ENCODE data around the gene FAAP100. TPM values are rescaled to one million over a fixed set of nuclear protein-coding genes. Genes with fewer than 3 reads are reported as not detected.
A peak's percentile ranks its signal among the peaks of the same experiment; 100 is the strongest.

Gene FAAP100
- total RNA-seq (18.3 and 20.9 TPM in 2 replicates), polyA plus RNA-seq (30.7 and 34.4 TPM in 2 replicates)

DNA sequence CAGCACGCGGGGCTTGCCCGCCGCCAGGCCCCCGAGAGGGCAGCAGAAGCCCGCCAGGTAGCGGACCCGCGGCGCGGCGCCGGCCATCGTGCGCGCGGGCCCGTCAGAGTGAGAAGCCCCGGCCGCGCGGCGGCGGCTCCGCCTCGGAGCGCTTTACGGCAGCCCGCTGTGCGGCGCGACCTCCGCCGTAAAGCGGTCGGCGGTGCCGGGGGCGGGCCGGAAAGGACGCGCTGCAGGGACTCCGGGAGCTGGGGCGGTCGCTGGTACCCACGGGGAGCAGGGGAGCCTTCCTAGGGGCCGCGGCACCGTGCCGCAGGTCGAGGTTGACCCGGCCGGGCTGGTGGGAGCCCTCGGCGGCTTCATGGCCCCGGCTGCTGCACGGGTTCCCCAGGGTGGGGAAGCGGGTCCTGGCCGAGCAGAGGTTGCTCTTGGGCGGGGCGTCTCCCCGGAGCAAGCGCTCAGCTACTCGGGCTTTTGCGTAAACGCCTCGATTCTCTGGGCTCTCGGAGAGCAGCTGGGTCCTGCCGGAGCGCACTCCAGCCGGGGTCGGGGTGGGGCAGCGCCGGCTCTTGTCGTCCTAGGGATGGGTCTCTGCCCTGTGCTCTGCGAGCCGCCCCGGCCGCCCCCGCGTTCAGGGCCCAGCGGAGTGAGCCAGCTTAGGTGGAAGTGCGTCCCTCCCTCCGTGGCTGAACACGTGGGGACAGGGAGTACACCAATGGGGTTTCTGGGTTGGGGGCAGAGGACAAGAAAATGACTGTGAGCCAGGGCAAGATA, at the start of gene FAAP100:
TSS of gene FAAP100 (minus strand) at position 110 of the 774 bp plus-strand sequence. CDS start at position 87, 23 bp downstream.
- Histone ChIP-seq H3K36me3 (replicated peaks; ENCODE audit: insufficient read depth, low read depth) (no peaks in the 10 kb centered on the region), H3K9me3 (ENCODE audit: low read depth) (no peaks in the 10 kb centered on the region), H3K4me2 (peak within 1 kb of the TSS; percentile 99), H3K4me3 (peak within 1 kb of the TSS; percentile 94), H2AFZ (peak within 1 kb of the TSS; percentile 97), H3K27me3 (no peaks in the 10 kb centered on the region), H3K9me2 (replicated peaks; ENCODE audit: insufficient read depth) (no peaks in the 10 kb centered on the region), H3K27ac (peak within 1 kb of the TSS; percentile 80), H3K4me1 (ENCODE audit: insufficient read depth) (peaks cover 26% of the 10 kb centered on the region), H3K79me2 (peaks cover 24% of the 10 kb centered on the region), H4K20me1 (ENCODE audit: insufficient read depth, poor library complexity, severe bottlenecking) (no peaks in the 10 kb centered on the region)
- DNase-seq (ENCODE audit: low spot score) = peak; percentile 93
- 2% methylated on average over 58 of the region's 85 CpGs for WGBS (ENCODE audit: low lambda C conversion rate, missing lambda C conversion rate)
- TF ChIP-seq, protein P1, sequence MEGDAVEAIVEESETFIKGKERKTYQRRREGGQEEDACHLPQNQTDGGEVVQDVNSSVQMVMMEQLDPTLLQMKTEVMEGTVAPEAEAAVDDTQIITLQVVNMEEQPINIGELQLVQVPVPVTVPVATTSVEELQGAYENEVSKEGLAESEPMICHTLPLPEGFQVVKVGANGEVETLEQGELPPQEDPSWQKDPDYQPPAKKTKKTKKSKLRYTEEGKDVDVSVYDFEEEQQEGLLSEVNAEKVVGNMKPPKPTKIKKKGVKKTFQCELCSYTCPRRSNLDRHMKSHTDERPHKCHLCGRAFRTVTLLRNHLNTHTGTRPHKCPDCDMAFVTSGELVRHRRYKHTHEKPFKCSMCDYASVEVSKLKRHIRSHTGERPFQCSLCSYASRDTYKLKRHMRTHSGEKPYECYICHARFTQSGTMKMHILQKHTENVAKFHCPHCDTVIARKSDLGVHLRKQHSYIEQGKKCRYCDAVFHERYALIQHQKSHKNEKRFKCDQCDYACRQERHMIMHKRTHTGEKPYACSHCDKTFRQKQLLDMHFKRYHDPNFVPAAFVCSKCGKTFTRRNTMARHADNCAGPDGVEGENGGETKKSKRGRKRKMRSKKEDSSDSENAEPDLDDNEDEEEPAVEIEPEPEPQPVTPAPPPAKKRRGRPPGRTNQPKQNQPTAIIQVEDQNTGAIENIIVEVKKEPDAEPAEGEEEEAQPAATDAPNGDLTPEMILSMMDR (IDR thresholded peaks at IDR 0.05; ENCODE audit: poor library complexity) = no peak
- TF ChIP-seq EZH2phosphoT487 (IDR thresholded peaks at IDR 0.05; ENCODE audit: low read depth, severe bottlenecking, unreplicated experiment) (no peak), EZH2 (IDR thresholded peaks at IDR 0.05; ENCODE audit: borderline replicate concordance) (no peak)

GRCh38 chr17:81601525-81602120, 49.5 kb upstream of the FAAP100 start:
- 48% methylated on average over 9 of the region's 9 CpGs for WGBS (ENCODE audit: low lambda C conversion rate, missing lambda C conversion rate)
- H3K9me2 ChIP-seq (replicated peaks; ENCODE audit: insufficient read depth) = no peaks in the 10 kb centered on the region
- H3K4me1 ChIP-seq (ENCODE audit: insufficient read depth) = no peaks in the 10 kb centered on the region
- no peak overlapping the region for H3K27ac ChIP-seq
- H3K9me3 ChIP-seq (ENCODE audit: low read depth) = no peaks in the 10 kb centered on the region
- H3K36me3 ChIP-seq (replicated peaks; ENCODE audit: insufficient read depth, low read depth) = no peaks in the 10 kb centered on the region
- H3K27me3 ChIP-seq = no peaks in the 10 kb centered on the region
- H4K20me1 ChIP-seq (ENCODE audit: insufficient read depth, poor library complexity, severe bottlenecking) = peaks cover 10% of the 10 kb centered on the region
- no peak for TF ChIP-seq EZH2phosphoT487 (IDR thresholded peaks at IDR 0.05; ENCODE audit: low read depth, severe bottlenecking, unreplicated experiment)
- TF ChIP-seq, protein P1 (IDR thresholded peaks at IDR 0.05; ENCODE audit: poor library complexity) = peak; percentile 78
- TF ChIP-seq EZH2 (IDR thresholded peaks at IDR 0.05; ENCODE audit: borderline replicate concordance) = no peak
- peak; percentile 80 for DNase-seq (ENCODE audit: low spot score)
- H3K79me2 ChIP-seq = peaks cover 11% of the 10 kb centered on the region
- H3K4me3 ChIP-seq = no peak overlapping the region
- H3K4me2 ChIP-seq = no peak overlapping the region
- no peak overlapping the region for H2AFZ ChIP-seq

DNA sequence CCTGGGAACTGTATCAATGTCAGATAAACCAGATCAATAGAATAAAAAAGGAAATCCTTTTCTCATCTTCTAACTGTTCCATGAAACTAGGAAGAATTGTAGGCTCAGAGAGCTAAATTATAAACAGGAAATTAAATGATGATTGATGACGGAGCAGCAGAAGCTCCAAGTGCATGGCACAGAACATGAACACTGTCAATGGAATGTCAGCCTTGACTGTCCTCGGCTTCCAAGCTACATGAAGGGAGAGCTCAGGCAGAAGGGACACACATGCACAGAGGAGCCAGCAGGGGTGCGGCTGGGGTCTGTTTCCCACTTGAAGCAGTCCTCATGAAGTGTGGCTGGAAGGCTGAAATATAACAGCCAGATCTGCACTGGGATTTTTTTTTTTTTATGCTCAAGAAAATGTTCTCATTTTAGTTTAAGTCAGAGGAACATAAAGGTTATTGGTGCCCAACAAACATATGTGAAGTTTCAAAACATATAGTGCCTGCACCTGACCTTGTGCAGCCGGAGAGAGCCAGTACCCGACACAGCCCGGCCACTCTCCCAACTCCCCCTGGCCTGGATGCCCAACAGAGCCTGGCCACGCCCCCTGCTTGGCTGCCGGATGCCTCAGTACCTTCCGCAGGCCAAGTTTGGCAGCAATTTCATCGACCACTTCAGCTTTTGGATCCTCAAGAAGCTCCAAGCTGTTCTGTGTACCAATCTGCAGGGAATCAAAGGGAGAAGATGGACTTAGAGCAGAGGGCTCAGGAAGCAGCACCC, 47.8 kb upstream of the FAAP100 start:
- TF ChIP-seq EZH2 (IDR thresholded peaks at IDR 0.05; ENCODE audit: borderline replicate concordance) (no peak), EZH2phosphoT487 (IDR thresholded peaks at IDR 0.05; ENCODE audit: low read depth, severe bottlenecking, unreplicated experiment) (no peak)
- TF ChIP-seq, protein P1 (IDR thresholded peaks at IDR 0.05; ENCODE audit: poor library complexity) = no peak
- Histone ChIP-seq H3K4me2 (no peak overlapping the region), H3K27ac (no peak overlapping the region), H2AFZ (no peak overlapping the region), H3K4me3 (no peak overlapping the region), H3K9me2 (replicated peaks; ENCODE audit: insufficient read depth) (no peaks in the 10 kb centered on the region), H3K79me2 (peaks cover 11% of the 10 kb centered on the region), H4K20me1 (ENCODE audit: insufficient read depth, poor library complexity, severe bottlenecking) (peaks cover 10% of the 10 kb centered on the region), H3K27me3 (no peaks in the 10 kb centered on the region), H3K4me1 (ENCODE audit: insufficient read depth) (no peaks in the 10 kb centered on the region), H3K9me3 (ENCODE audit: low read depth) (no peaks in the 10 kb centered on the region), H3K36me3 (replicated peaks; ENCODE audit: insufficient read depth, low read depth) (no peaks in the 10 kb centered on the region)
- no peak for DNase-seq (ENCODE audit: low spot score)
- WGBS (ENCODE audit: low lambda C conversion rate, missing lambda C conversion rate) = 95% methylated on average over 10 of the region's 10 CpGs

All from hepatocyte (in vitro differentiated cells).